GM18951 (cell line): ENCODE data around the gene ALKBH8.
"Not testable (repeated sequence)": the region's sequence is repeated elsewhere in the genome, so short reads cannot be mapped to it uniquely, and the experiment has no call there.

ENCODE experiments used
- POLR2A ChIP-seq: IDR thresholded peaks from 4 replicates; pipeline ENCODE4 v1.6.1; 2011; ENCODE audit warnings: mild to moderate bottlenecking; ENCODE audit not compliant: insufficient read length, insufficient read depth; ENCODE audit errors: extremely low read depth
- in situ Hi-C: fragments of 300-500 bp; cut with MboI; formaldehyde crosslinking; loops from one replicate; pipeline ENCODE4 v1.12.0; 2022; ENCODE audit warnings: low sequenced_read_pairs, mixed read lengths, inconsistent platforms; ENCODE audit not compliant: unreplicated experiment

Gene ALKBH8

DNA sequence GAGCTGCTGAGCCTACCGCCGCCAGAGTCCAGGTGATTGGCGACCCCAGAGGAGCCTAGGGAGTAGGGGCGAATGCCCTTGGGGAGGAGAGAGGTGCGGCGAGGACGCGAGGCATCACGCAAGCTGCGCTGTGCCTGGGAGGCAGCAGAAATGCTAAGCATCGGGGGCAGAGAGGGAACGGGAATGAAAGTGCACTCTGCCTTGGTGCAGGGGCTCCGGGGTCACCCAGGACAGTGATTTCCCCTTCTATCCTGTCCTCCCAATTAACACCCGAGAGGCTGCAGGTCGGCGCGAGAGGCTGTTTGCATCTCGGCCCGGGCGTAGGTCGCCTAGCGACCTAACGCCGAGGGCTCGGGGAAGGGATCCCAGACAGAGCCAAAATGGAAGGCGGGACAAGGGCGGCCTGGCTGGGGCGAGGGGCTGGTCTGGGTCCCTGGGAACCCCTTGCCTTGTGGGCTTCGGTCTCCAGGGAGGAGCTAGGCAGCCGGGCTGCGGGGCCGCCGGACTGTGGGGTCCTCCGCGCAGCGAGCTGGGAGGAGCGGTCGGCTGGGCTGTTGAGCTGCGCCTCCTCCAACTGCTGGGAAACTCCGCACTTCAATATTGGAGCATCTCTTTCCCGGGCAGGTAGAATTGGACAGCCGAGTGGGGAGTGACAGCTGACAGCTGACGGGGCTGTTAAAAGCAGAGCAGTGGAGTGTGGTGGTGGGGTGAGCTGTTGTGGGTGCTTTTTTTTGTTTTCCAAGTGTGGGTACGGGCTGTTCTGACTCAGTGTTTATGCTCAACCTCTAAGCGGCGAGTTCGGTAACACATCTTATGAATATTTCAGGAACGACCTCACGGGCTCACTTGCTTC is 26.1 kb upstream of the ALKBH8 start:
- in situ Hi-C loops = no loop called here
- TF ChIP-seq POLR2A = no peak

DNA sequence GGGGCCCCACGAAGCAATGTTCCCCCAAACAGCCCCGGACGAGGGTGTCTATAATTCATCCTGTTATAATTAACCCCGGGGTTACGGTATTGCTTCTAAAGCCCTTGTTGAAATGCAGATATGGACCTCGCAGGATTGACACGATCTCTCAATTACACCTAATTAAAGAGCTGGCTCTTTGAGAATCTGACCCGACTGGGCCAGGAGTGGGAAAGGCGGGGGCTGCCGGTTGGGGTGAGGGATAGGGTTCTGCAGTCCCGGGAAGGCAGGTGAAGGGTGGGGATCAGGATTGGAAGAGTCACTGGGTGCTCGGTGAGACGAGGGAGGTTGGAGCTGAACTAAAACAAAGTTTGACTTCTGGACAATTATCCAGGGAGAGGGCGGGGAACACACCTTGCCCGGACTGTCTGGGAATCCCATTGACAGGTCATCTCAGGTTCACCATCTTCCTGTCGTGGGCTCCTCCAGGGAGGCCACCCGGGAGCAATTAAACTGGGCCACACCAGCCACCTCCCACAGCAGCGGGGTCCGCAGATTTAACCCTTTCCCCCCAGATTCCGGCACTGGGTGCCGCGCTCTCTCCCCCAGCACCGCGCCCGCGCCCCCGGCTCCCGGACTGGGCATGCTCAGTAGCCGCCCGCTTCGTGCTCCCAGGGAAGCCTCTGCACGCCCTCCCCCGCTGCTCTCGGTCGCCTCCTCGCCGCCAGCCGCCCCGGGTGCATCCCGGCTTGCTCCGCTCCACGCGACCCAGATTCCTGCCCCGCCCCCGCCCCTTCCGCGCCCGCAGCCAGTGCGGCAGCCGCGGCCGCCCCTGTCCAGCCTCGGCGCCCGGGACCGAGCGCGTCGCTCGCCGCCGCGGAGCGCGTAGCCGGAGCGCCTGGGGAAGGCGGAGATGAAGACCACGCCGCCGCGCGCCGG is 25.2 kb upstream of the ALKBH8 start, which contains the start of gene ELMOD1:
TSS of gene ELMOD1 (plus strand) at position 688 of the 918 bp plus-strand sequence. CDS start 27,043 bp downstream, outside the sequence.
- in situ Hi-C loops = no loop called here
- TF ChIP-seq POLR2A = no peak

GRCh38 chr11:107587306-107587979 is 21.9 kb upstream of the ALKBH8 start:
- TF ChIP-seq POLR2A = no peak
- in situ Hi-C loops = no loop called here

DNA sequence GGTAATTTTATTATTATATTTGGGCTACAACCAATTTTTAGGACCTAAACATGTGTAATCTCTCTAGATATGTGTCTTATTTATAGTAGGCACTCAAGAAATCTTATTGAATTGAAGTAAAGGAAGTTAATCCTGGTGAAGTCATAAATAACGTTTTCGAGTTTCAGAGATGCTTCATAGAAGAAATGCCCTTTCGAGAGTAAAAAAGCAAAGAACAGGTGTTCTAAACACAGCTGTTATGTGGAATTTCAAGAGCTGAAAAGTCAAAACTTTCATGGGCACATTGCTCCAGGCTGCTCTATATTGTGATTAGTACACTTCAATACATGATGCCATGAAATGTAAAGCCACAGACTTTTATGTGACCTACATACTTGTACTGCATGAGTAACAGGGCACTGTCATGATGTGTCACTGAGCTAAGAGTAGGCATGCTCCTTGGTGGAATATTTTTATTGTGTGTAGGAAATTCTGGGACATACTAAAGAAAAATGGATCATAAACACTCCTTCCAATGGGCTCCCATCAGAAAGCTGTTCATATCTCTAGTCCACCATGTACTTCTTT is 18.2 kb upstream of the ALKBH8 start:
- in situ Hi-C loops = no loop called here
- no peak for TF ChIP-seq POLR2A

GRCh38 chr11:107581147-107581546 is 15.6 kb upstream of the ALKBH8 start:
- in situ Hi-C loops = no loop called here
- TF ChIP-seq POLR2A = no peak

GRCh38 chr11:107579169-107579568 is 13.6 kb upstream of the ALKBH8 start:
- in situ Hi-C loops = not testable (repeated sequence)

DNA sequence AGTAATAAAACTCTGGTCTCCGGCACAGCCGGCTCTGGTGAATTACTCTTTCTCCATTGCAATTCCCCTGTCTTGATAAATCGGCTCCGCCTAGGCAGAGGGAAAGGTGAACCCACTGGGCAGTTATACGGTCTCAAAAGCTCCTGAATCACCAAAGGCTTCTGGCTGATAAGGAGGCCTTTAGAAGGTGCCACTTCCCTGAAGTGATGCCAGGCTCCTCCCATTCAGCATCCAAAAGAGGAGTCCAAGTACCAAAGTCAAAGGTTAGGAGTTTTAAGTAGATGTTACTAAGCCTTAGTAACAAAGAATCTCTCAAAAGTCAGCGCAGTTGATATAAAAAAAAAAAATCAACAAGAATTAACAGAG is 11.8 kb upstream of the ALKBH8 start:
- no peak for TF ChIP-seq POLR2A
- in situ Hi-C loops = no loop called here

- in situ Hi-C loops = not testable (repeated sequence)
Observed at GRCh38 chr11:107576497-107577345, 11.2 kb upstream of the ALKBH8 start.

DNA sequence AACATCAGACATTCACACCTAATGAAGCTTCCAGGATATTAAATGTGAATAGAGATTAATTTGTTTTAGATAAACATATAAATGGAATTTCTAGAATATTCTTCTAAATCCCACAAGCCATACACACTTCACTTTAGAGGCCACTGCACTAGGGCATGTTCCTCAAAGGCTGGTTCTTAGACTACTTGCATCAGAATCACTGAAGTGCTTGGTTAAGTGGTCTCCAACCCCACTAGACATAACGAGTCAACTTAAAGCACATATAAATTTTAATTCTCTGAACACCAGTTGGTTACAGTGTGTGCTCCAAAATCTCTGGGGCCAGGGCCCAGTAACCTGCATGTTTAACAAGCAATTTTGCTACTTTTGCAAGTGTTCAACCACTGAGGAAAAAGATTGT is 7.9 kb upstream of the ALKBH8 start:
- in situ Hi-C loops = no loop called here

GRCh38 chr11:107570015-107570414 is 4.5 kb upstream of the ALKBH8 start:
- in situ Hi-C loops = no loop called here

More for the DNA sequence above, 7.9 kb upstream of the ALKBH8 start:
- no peak for TF ChIP-seq POLR2A

GRCh38 chr11:107567739-107568335 is 2.3 kb upstream of the ALKBH8 start:
- TF ChIP-seq POLR2A = no peak
- in situ Hi-C loops = no loop called here

More at GRCh38 chr11:107570015-107570414, 4.5 kb upstream of the ALKBH8 start:
- no peak for TF ChIP-seq POLR2A

- TF ChIP-seq POLR2A = no peak
- in situ Hi-C loops = no loop called here
Observed at GRCh38 chr11:107566569-107566968, 1.0 kb upstream of the ALKBH8 start.

- in situ Hi-C loops = not testable (repeated sequence)
Observed at GRCh38 chr11:107565955-107566501, 493 bp upstream of the ALKBH8 start.
